ENCODE measurements around the gene FAM98A.
A peak's percentile ranks its signal among the peaks of the same experiment; 100 is the strongest.

Gene FAM98A

GRCh38 chr2:33599175-33599942 lies at the start of gene FAM98A:
Gene FAM98A, minus strand, starts transcription at chr2:33599299. Its CDS starts 78 bp downstream, at chr2:33599221.
- DNase-seq = peak; percentile 96

- no peak for DNase-seq
These were observed 46.8 kb upstream of the FAM98A start for GRCh38 chr2:33645861-33646260.

GRCh38 chr2:33644215-33644614 lies 45.1 kb upstream of the FAM98A start:
- no peak for DNase-seq

- no peak for DNase-seq
These were observed 36.9 kb upstream of the FAM98A start for GRCh38 chr2:33636001-33636400.

GRCh38 chr2:33634261-33634910 lies 35.3 kb upstream of the FAM98A start:
- no peak for DNase-seq

GRCh38 chr2:33633315-33633714 lies 34.2 kb upstream of the FAM98A start:
- DNase-seq = no peak

GRCh38 chr2:33632831-33633230 lies 33.7 kb upstream of the FAM98A start:
- DNase-seq = no peak

GRCh38 chr2:33628031-33628827 lies 29.1 kb upstream of the FAM98A start:
- DNase-seq = no peak

- no peak for DNase-seq
These were observed 19.9 kb upstream of the FAM98A start for GRCh38 chr2:33619028-33619427.

- DNase-seq = no peak
These were observed 18.9 kb upstream of the FAM98A start for GRCh38 chr2:33617989-33618388.

- no peak for DNase-seq
These were observed 18.3 kb upstream of the FAM98A start for GRCh38 chr2:33617401-33617800.

- no peak for DNase-seq
These were observed 17.8 kb upstream of the FAM98A start for GRCh38 chr2:33616873-33617272.

- no peak for DNase-seq
These were observed 15.1 kb upstream of the FAM98A start for GRCh38 chr2:33614190-33614589.

- DNase-seq = no peak
These were observed 8.8 kb upstream of the FAM98A start for GRCh38 chr2:33607905-33608304.

- DNase-seq = no peak
These were observed 8.2 kb upstream of the FAM98A start for GRCh38 chr2:33607251-33607721.

GRCh38 chr2:33606622-33607021 lies 7.5 kb upstream of the FAM98A start:
- no peak for DNase-seq

- DNase-seq = no peak
These were observed 7.0 kb upstream of the FAM98A start for GRCh38 chr2:33606100-33606499.

- no peak for DNase-seq
These were observed 6.0 kb upstream of the FAM98A start for GRCh38 chr2:33605056-33605455.

GRCh38 chr2:33603416-33603815 lies 4.3 kb upstream of the FAM98A start:
- no peak for DNase-seq

- DNase-seq = no peak
These were observed 3.2 kb upstream of the FAM98A start for GRCh38 chr2:33602201-33602830.

GRCh38 chr2:33599943-33600192 lies 769 bp upstream of the FAM98A start:
- DNase-seq = no peak

- no peak for DNase-seq
These were observed 431 bp downstream of the FAM98A start for GRCh38 chr2:33598561-33599174.

GRCh38 chr2:33597026-33597425 lies 2.1 kb downstream of the FAM98A start:
- no peak for DNase-seq

Measured in DMS79 (cell line).